ENCODE data around the gene NID1. TPM values are rescaled to one million over a fixed set of nuclear protein-coding genes. Genes with fewer than 3 reads are reported as not detected.

The NID1 gene
- total and polyA plus RNA-seq, 2 of the 4 experiments (the other 2 are of a cell fraction), result 21.9 to 83.3 TPM

DNA sequence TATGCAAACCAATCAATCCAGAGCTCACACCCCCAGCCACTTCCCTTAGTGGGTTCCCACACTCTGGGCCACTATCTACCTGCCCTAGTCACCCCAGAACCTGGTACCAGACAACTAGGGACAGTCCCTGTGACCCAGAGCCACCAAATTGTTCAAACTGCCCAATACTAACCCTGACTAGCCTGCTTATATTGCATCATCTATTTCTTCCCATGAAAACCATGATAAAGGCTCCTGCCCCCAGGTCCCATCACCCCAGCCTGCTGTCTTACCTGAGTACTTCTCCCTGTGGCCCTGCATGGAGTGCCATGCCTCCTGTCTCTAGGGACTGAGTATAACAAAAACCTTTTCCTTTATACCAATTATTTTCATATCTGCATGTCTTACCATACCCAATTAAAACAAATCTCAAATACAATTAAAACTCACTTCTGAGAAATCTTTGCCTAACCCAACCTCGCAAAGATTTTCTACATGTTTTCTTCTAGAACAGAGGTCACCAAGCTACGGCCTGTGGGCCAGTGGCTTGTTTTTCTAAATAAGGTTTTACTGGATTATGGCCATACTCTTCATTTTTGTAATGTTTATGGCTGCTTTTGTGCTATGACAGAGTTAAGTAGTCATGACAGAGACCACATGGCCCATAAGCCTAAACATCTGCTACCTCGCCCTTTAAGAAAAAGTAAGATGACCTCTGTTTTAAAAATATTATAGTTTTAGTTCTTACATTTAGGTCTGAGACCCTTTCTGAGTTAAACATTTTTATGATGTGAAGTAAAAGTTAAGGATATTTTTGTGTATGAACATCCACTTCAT is 31.0 kb upstream of the NID1 start:
- intact Hi-C loops (cut with micrococcal nuclease), result no loop called here
- H3K36me3 ChIP-seq (ENCODE audit: control insufficient read depth, insufficient read depth, low read length), result no peaks in the 10 kb centered on the region
- TF ChIP-seq ELK1 (IDR thresholded peaks at IDR 0.05; ENCODE audit: borderline replicate concordance, low read depth, low read length) (no peak), RFX5 (IDR thresholded peaks at IDR 0.05; ENCODE audit: low read depth, low read length) (no peak), NFE2L2 (IDR thresholded peaks at IDR 0.05; ENCODE audit: low read depth, low read length) (no peak), CEBPB (IDR thresholded peaks at IDR 0.05; ENCODE audit: low read depth, low read length) (peak; percentile 41; the same call in 1 of the 2 replicates), SMC3 (IDR thresholded peaks at IDR 0.05; ENCODE audit: low read depth, low read length) (no peak), RCOR1 (IDR thresholded peaks at IDR 0.05; ENCODE audit: insufficient replicate concordance, low read length) (no peak), BHLHE40 (IDR thresholded peaks at IDR 0.05; ENCODE audit: low read depth, low read length) (no peak)
- H4K91ac ChIP-seq (ENCODE audit: insufficient read depth, low read depth, low read length), result no peak overlapping the region
- dilution Hi-C loops (cut with HindIII; ENCODE audit: low sequenced_read_pairs, unreplicated experiment), result no loop called here
- H2BK5ac ChIP-seq (ENCODE audit: low read depth, low read length, poor library complexity, severe bottlenecking), result no peak overlapping the region
- peaks cover 2% of the 10 kb centered on the region; the same call in 1 of the 2 replicates for H3K4me1 ChIP-seq (ENCODE audit: control insufficient read depth, insufficient read depth, low read length)
- H3K79me1 ChIP-seq (ENCODE audit: low read depth in 1 of 2, low read length in 2 of 2), result no peaks in the 10 kb centered on the region
- no TSS peak for BruUV-seq (replicated peaks)
- peaks cover 6% of the 10 kb centered on the region for H3K9me3 ChIP-seq (ENCODE audit: control insufficient read depth, insufficient read depth, low read length)
- no peak overlapping the region for H4K8ac ChIP-seq (ENCODE audit: low read depth in 2 of 2, low read length in 2 of 2)
- H3K18ac ChIP-seq (ENCODE audit: low read depth, low read length), result no peak overlapping the region
- no peak overlapping the region for H3K4me2 ChIP-seq (ENCODE audit: low read depth, low read length)
- H3K27ac ChIP-seq (ENCODE audit: insufficient read depth, low read length), result no peak overlapping the region
- no peak overlapping the region for H2BK20ac ChIP-seq (ENCODE audit: low read depth, low read length)
- in situ Hi-C loops (cut with MboI; ENCODE audit: low sequenced_read_pairs), result no loop called here
- ChIA-PET CTCF (no interaction called here), POLR2A (ENCODE audit: unreplicated experiment) (no interaction called here)
- H2BK15ac ChIP-seq (ENCODE audit: low read depth, low read length), result no peak overlapping the region
- no peak overlapping the region for H3K4me3 ChIP-seq (ENCODE audit: insufficient read depth, low read depth, low read length)
- no peak overlapping the region for H4K5ac ChIP-seq (ENCODE audit: low read depth, low read length)
- H2AK5ac ChIP-seq (ENCODE audit: low read depth, low read length), result no peak overlapping the region
- ATAC-seq (ENCODE audit: low read depth) (no peak), DNase-seq (no peak)
- H3K9ac ChIP-seq (ENCODE audit: low read depth, low read length), result no peak overlapping the region
- H2AK9ac ChIP-seq (replicated peaks; ENCODE audit: low read depth, low read length, poor library complexity), result no peak overlapping the region
- no peaks in the 10 kb centered on the region for H3K9me1 ChIP-seq (ENCODE audit: insufficient read depth, low read length)
- no CpG with 5 or more reads among the region's 3 CpGs for WGBS, 2 experiments (ENCODE audit: extremely low coverage in 2 of 2, insufficient read length in 1 of 2)
- H3K14ac ChIP-seq (replicated peaks; ENCODE audit: low read depth, low read length), result no peak overlapping the region
- H3K27me3 ChIP-seq (ENCODE audit: control insufficient read depth, insufficient read depth, low read length), result peaks cover 7% of the 10 kb centered on the region
- no peak overlapping the region for H2AFZ ChIP-seq (replicated peaks; ENCODE audit: low read length, poor library complexity)
- H3K23ac ChIP-seq (ENCODE audit: low read depth, low read length), result no peak overlapping the region
- no peak overlapping the region for H2BK120ac ChIP-seq (ENCODE audit: low read depth, low read length)
- no peak overlapping the region for H3K56ac ChIP-seq (ENCODE audit: extremely low read depth, insufficient read depth, low read length)
- H4K20me1 ChIP-seq (ENCODE audit: insufficient read depth, low read length), result peaks cover 3% of the 10 kb centered on the region; the same call in 1 of the 2 replicates
- no peak overlapping the region for H3K4ac ChIP-seq (ENCODE audit: low read depth, low read length)
